H1 (cell line): Measurements from ENCODE around the gene ZCCHC17.

ENCODE experiments used
- CTCF ChIP-seq, 3 experiments: IDR thresholded peaks; 1 replicate in 2 of 3; 2 replicates in 1 of 3; pipeline versions ENCODE4 v1.5.1 to v1.6.1; 2011; ENCODE audit warnings: low read length in 3 of 3, mild to moderate bottlenecking in 3 of 3, inconsistent platforms in 2 of 3, low read depth in 1 of 3, moderate library complexity in 1 of 3; ENCODE audit not compliant: insufficient read depth in 1 of 3; ENCODE audit errors: control extremely low read depth in 1 of 3
- SP1 ChIP-seq: IDR thresholded peaks from 2 replicates; pipeline ENCODE4 v1.6.1; 2011; ENCODE audit warnings: low read depth, low read length

GRCh38 chr1:31400393-31400792, 103.6 kb downstream of the ZCCHC17 start:
- TF ChIP-seq SP1 (no peak), CTCF (IDR thresholded peaks at IDR 0.05; ENCODE audit: control extremely low read depth in 1 of 3, insufficient read depth in 1 of 3, low read depth in 1 of 3, low read length in 3 of 3) (no peak)
